ENCODE results near the gene BDH2.

The BDH2 gene

DNA sequence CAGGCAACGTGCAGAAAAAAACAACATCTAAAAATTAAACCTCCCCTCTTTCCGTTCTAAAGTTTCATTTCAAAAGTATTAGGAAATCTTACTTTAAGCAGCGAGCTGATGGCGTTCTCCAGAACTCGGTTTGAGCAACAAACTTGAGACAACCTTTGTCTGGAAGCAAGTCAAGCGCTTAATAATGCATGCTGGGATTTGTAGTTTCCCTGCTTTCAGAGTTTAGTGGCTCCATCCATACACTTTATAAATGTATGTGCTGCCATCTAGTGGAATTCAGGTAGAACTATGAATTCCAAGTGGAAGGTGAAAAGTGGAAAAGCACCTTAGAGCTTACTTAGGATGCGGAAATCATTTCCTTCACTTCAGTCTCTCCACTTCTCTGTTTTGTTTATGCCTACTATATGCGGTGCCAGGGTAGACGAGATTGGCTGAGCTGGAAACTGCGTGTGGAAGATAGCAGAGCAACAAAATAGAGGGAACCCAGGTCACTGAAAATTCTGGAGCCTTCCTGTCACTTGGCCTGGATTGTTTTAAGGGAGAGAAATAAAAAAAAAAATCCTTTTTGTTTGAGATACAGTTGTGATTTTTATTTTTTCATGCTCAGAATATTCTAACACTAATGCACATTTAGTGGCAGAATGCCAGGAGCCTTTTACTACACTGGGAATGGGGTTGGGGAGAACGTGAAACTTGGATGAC is at the start of gene BDH2:
Gene BDH2 (minus strand): TSS at position 144 of the 702 bp plus-strand sequence. CDS start 3,580 bp downstream, outside the sequence.
- peak; percentile 89 for DNase-seq (ENCODE audit: low read depth)

DNA sequence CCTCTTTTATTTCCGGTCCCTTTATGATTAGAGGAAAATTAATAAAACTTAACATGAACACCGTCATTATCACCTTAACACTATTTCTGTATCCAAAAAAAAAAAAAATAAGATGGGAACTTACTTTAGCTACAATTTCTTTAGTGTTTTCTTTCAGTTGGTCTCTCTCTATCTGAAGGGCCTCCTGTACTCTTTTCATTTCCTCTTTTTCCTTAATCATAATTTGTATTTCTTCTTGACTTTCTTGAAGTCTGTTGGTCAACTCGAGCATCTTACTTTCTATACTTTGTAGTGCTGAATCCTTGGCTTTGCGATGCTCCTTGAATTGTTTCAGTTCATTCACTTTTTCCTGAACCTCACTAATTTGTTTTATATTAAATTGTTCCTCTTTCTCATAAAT is 45.3 kb upstream of the BDH2 start:
- no peak for DNase-seq (ENCODE audit: low read depth)

DNA sequence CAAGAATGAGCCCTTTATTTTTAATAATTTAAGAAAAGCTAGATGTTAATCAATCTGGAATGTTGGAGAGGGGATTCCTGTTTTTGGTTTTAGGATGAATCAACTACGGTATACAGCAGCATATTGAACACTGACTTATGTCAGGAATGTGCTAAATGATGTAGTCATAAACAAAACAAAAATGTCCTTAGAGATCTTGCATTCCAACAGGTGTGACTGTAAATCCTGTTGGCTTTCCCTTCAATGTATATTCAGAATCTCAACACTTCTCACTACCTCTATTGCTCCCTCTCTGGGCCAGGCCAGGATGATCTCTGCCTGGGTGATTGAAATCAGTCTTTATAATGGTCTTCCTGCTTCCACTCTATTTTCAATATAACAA is 37.8 kb upstream of the BDH2 start:
- no peak for DNase-seq (ENCODE audit: low read depth)

DNA sequence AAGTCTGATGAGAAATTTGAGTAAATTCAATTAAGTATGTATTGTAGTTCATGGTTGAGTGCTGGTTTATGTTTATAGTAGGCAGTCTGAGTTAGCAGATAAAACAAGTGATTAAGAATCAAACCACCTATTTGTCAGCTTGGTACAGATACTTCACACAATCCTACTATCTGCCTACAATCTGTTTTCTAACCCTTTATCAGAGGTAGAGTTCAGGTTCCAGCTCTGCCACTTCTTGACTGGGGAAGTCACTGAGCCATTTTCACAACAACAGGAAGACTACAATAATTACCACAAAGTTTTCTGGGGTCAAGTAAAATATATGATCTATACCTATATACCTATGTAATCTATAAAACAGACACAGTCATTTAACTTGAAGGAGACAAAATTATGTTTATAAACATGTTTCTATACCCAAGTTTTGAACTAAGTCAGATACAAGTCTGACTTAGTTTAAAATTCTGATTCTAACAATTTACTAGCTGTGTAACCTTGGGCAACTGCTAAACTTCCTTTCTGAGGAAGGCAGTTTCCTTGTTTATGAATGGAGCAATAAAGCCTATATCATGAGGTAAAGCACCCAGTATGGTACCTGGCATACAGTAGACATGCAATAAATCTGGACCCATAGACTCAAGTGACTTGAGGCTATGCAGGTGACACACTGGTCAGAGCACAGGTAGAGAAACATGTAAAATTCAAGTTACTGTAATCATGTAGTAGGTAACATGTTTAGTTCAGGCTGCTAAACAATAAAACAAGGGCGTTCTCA is 37.2 kb upstream of the BDH2 start:
- no peak for DNase-seq (ENCODE audit: low read depth)

DNA sequence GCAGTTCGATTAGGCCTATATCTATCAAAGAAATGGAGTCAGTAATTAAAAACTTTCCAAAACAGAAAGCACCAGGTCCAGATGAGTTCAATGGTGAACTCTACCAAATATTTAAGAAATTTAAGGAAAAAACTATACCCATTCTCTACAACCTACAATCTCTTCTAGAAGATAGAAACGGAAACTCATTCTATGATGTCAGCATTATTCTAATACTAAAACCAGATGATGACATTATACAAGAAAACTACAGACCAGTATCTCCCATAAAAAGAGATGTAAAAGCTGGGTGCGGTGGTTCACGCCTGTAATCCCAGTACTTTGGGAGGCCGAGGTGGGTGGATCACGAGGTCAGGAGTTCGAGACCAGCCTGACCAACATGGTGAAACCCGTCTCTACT is 29.5 kb upstream of the BDH2 start:
- no peak for DNase-seq (ENCODE audit: low read depth)

DNA sequence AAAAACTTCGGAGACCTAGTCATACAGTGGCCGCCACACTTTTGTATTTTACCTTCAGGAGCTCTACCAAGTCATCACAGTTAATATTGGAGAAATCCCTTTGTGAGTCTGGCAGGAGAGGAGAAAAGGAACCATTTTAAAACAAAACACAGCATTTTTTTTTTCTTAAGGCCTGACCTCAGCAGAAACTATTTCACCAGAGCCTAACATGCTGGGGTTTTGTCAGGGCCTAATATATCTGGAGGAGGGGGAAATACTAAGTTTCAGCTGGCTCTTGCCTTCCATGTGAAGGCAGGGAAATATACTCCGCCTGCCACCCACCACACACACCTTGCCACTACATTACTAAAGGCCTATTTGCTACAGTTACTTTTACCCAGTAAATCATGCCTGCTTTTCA is 26.5 kb upstream of the BDH2 start:
- DNase-seq (ENCODE audit: low read depth), result no peak

DNA sequence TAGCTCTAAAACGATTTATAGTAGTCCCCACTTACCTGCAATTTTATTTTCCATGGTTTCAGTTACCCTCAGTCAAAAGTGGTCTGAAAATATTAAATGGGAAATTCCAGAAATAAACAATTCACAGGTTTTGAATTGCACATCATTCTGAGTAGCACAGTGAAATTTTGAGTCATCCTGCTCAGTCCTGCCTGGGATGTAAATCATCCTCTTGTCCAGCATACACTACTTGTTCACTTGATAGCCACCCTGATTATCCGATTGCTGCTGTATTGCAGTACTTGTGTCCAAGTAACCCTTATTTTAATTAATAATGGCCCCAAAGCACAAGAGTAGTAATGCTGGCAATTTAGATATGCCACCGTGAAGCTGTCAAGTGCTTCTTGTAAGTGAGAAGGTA is 23.5 kb upstream of the BDH2 start:
- no peak for DNase-seq (ENCODE audit: low read depth)

DNA sequence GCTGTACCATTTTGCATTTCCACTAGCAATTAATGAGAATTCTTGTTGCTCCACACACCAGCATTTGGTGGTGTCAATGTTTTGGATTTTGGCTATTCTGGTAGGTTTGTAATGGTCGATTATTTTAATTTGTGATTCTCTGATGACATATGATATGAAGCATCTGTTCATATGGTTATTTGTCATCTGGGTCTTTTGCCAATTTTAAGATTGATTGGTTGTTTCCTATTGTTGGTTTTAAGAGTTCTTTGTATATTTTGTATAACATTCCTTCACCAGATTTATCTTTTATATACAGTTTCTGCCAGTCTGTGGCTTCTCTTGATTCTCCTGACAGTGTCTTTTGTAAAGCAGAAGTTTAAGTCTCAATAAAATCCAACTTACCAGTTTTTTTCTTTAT is 18.5 kb upstream of the BDH2 start:
- no peak for DNase-seq (ENCODE audit: low read depth)

DNA sequence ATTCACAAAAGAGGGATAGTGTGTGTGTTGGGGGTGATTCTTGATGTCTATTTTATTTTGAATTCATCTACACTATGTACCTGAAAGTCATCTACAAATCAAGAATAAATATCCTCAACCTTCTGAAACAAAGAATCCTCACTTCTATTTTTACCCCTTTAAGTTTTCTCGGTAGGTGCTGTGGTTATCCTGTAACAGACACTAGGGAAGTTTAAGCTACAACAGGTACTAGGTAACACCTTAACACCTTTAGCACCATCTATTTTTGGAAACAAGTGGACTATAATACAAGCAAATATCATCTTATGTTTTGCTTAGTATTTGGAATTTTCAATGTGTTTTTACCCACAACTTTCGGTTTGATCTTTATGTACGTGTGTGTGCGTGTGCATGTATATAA is 12.0 kb upstream of the BDH2 start:
- DNase-seq (ENCODE audit: low read depth), result no peak

DNA sequence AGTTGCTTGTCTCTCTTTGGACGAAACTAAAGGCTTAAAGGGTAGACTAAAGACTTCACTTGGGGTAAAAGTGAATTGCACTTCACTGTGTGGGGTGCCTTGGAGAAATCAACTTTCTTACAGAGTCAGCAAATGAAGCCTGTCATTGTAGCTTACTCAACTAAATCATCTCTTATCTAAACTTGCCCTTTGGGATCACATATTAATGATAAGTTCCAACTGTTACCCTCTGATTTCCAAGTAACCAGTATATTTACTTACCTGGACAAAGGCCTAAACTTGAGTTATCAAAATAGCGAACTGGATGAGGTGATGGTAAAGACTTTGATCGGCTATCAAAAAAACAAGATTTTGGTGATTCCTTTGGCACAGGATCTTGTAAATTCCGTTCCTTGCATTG is 8.9 kb upstream of the BDH2 start:
- no peak for DNase-seq (ENCODE audit: low read depth)

DNA sequence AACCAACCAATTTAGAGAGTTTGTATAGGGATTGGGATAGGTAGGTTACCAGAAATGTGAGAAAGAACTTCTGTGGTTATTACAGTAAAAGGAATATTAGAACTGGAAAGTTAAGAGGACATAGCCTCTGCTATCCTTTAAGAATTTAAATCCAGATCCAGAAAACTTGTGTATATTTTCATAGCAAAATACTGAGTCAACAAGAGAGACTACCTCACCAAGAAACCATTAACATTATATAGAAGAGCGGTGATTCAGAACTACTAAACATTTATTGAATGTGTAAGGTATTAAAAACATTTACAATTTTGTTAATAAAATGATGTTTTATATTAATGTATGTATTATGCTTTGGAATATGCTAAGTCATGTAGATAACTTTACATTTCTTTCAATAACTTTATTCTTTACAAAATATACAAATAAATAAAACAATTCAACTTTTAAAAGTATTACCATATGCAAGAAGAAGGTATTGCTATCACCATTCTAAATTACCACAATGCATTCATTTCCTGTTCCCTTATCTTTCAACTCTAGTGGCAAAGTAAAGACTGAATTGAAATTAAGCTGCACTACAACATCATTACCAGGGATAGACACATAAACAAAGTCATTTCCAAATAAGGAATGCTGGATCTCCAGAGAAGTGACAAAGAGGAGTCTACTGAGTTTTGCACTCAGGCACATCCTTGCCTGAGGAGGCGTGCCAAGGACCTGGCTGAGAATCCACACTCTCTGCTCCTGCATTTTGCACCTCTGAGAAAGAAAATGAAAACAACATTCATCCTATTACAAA is 6.1 kb upstream of the BDH2 start:
- DNase-seq (ENCODE audit: low read depth), result no peak

DNA sequence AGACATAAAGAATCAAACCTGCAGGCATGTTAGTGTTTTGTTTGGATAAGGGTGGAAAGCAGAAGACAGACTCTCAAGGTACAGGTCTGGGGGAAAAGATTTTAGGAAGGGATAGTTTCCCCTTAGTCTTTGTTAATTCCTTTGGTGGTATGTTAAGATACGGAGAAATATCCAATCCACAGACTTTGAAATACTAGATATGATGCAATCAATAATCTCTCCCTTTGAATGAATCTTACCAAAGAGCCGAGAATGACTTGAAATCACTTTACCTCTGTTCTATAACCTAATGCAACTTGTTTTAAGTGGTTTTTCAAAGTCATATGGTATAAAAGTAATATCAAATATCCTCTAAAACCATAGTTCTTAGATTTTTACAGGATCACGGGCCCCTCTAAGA is 5.3 kb upstream of the BDH2 start:
- no peak for DNase-seq (ENCODE audit: low read depth)

DNA sequence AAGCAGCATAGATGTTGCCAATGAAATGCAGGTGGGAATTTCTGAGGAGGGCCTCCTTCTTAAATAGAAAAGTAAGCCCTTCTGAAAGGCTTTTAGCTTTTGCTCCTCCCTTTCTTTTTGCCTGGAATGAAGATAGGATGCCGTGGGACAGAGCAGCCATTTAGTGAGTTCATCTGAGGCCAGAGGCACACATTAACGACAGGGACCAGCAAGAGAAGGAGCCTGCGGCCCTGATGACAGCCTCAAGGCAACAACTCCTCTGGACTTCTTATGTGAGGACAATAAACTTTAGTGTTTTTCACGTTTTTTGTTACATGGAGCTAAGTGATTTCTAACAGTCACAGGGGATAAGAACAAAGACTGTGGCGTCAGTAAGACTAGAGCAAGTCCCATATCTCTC is 1.1 kb upstream of the BDH2 start:
- DNase-seq (ENCODE audit: low read depth), result no peak

DNA sequence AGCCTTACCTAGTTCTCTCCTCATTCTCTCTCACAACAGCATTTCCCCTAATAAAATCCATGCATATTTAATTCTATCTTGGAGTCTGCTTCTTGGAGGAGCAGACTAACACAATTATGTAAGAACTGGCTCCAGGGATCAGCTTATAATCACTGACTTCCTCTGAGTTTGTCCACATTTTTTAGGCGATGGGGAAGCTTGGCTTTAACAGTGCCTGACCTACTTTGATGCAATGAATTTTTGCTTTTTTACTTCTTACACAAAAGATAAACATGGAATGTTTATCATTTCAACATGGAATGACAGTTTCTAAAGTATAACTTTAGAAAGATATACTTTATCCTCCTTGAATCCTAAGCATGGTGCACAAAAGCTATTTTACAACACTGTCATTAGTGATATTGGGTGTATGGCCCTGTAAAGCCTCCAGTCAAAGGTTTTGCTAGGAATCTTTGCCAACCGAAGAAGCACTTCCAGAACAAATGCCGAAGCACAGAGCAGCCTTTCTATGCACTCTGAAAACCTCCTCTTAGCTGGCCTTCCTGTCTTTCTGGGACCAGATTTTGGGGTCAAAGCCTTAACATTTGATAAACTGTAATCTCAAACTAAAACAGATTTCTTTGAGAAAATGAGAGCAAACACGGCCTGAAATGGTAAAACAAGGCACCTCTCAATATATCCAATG is 736 bp downstream of the BDH2 start:
- DNase-seq (ENCODE audit: low read depth), result no peak

DNA sequence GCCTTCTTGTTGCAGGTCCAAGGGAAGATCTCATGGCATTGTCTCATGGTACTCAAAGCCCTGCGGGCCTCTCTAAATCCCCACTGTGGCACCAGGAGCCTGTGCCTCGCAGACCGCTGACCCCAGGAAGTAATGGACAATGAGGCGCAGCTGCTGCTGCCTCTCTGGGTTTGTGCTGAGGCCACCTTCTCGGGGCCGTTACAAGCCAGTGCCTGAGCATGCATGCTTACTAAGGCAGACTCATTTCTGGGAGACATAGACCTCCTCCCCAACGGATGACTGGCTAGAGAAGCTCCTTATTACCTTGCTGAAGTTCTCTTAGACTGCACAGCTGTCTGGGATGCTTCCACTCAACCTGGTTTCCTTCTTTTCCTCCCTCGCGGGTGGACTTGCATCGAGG is 1.3 kb downstream of the BDH2 start:
- DNase-seq (ENCODE audit: low read depth), result no peak

DNA sequence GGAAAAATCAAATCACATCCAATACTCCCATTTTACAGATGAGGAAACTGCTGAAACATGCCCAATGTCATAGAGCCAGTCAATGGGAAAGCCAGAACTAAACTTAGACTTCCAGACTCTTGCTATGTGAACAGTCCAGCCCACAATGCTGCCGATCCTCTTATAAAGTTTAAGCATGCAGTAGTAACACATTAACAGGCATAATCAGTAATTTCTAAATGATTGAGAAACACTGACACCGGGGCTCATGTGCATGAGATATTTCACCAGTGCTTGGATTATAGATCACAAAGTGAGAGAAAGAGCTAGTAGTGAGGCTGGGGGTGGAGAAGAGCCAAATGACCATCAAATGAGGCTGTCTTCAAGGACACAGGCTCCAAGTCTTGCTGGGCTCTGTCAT is 2.5 kb downstream of the BDH2 start:
- no peak for DNase-seq (ENCODE audit: low read depth)

DNA sequence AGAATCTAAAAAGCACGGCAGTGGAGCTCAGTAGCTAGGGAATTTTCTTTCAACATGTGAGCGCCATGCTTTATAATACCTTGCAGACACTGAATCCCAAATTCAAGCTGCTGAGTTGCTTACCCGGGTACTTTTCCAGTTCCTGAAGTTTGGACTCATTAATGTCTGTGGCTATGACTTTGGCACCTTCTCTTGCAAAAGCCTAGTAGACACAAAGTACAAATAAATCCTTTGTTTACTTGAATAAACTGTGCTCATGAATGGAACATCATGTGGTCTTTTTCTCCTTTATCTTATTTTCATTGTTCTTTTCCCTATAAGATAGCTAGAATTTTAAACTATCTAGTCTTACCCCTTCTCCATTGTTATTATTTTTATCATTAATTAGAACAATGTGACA is 4.6 kb downstream of the BDH2 start:
- no peak for DNase-seq (ENCODE audit: low read depth)

DNA sequence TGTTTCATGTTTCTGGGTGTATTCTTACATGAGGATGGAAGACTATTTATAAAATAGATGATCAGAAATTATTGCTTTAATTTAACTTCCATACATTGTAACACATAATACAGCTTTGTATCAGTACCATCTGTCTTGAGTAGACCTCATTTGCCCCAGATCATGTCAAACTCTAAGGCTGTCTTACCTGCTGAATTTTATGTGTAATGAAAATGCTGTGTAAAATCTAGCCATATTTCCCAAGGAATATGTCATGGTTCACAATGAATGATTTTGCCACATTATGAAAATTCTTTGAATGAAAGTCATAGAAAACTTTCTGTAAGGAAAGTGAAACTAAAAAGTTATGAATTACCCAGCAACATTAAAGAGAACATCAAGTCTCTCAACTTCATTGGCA is 7.4 kb downstream of the BDH2 start:
- no peak for DNase-seq (ENCODE audit: low read depth)

DNA sequence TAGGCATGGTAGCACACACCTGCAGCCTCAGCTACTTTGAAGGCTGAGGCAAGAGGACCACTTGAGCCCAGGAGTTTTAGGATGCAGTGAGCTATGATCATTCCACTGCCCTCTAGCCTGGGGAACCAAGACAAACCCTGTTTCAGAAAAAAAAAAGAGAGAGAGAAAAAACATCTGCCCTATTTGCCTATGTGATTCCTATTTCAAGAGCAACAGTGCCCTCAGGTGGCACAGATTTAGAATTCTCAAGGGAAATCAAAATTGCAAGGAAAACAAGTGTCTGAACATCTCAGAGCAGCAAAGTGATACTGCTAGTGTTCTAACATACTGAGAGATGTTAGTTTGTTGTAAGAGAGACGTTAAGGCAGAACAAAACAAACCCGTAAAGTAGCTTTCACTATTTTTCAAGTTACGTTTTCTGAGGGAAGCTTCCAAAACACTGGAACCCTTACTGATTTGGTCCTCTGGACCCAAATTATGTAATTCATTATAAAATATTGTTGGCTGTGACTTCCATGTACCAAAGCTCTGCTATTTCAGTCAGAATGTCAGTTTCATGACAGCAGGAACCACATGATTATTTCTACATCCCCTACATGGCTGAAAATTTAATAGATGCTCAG is 7.9 kb downstream of the BDH2 start:
- peak; percentile 40 for DNase-seq (ENCODE audit: low read depth)

DNA sequence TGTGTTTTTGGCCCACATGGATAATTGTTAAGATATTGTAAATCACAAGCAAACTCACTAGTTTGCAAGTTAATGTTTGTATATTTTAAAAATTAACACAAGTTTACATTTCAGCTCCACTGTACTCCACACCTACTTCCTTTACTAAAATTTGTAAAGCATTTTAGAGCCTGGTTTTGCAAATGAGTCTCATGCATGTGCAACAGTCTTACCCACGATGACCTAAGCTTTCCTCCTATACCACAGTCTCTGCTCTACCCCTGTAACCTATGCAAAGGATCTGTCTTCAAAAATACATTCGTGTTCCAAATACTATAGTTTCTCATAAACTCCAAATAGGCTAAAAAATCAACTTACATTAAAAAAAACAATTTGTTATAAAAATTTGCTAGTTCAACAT is 10.2 kb downstream of the BDH2 start:
- no peak for DNase-seq (ENCODE audit: low read depth)

DNA sequence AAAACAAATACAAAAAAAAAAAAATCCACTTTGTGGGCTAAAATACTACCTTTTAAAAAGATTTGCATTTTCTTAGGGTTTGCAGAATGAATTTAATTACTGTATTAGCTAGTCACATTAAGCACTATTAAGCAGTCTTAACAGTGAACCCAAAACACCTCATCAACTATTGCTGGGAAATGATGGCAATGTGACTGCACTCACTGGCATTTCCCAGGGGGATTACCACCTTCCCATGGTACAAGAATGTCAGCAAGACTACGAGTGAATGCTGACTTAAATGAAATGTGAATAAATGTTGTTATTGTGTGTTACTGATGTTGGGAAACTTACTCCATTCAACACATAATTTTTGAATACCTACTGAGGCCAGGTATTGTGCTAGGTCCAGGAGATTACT is 13.1 kb downstream of the BDH2 start:
- no peak for DNase-seq (ENCODE audit: low read depth)

DNA sequence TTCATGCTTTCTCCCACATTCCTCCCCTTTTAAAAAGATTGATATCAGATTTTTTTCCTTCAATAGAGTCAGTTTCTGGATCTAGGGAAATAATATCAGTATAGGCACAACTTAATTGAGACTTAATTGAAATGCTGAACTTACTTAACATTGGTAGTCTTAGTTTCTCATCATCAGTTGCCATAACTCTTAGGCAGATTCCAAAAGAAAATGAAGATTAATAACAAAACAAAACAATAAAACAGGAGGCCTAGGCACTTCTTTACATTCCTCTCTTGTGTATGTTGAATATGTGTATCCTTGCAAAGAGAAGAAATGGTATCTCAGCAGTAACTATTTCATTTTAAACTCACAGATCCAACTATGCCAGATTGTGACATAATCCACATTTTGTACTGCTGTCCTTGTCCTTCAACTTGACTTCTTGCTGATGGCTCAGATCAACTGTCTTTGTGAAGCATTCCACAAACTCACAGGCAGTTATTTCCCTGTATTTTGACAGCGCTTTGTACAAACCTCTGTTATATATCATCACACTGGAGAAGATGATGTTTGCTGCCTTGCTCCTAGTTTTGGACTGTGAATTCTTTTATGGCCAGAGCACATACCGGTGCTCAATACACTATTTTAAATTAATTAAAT is 14.0 kb downstream of the BDH2 start:
- no peak for DNase-seq (ENCODE audit: low read depth)
